Activated T-cell treated with anti-CD3 and anti-CD28 coated beads, Interleukin-2, amount 50 U/mL, for 24 hours (primary cell): ENCODE data around the gene CRTC3.
"Not testable (repeated sequence)": the region's sequence is repeated elsewhere in the genome, so short reads cannot be mapped to it uniquely, and the experiment has no call there.

Experiments
- DNase-seq: peaks from one replicate; pipeline ENCODE4 v3.0.0-alpha.2; 2020
- H3K27ac Mint-ChIP-seq: 2 replicates; pipeline ENCODE4 v1.8.0; 2020; ENCODE audit warnings: mild to moderate bottlenecking, mixed read lengths
- H3K27me3 Mint-ChIP-seq: 2 replicates; pipeline ENCODE4 v1.8.0; 2020; ENCODE audit warnings: mixed read lengths
- H3K36me3 Mint-ChIP-seq: 2 replicates; pipeline ENCODE4 v1.8.0; 2020; ENCODE audit warnings: low read depth, mixed read lengths
- H3K4me1 Mint-ChIP-seq: 2 replicates; pipeline ENCODE4 v1.8.0; 2020; ENCODE audit warnings: low read depth, mixed read lengths
- H3K4me3 Mint-ChIP-seq: 2 replicates; pipeline ENCODE4 v1.8.0; 2020; ENCODE audit warnings: mild to moderate bottlenecking, moderate library complexity, mixed read lengths
- H3K9me3 Mint-ChIP-seq: 2 replicates; pipeline ENCODE4 v1.8.0; 2020; ENCODE audit warnings: mixed read lengths

The CRTC3 gene

GRCh38 chr15:90681480-90681879 is 151.8 kb downstream of the CRTC3 start:
- peaks cover 52% of the 10 kb centered on the region for H3K4me1 Mint-ChIP-seq

GRCh38 chr15:90683371-90683770 is 153.6 kb downstream of the CRTC3 start:
- no peak for DNase-seq
- Mint-ChIP-seq H3K9me3 (no peaks in the 10 kb centered on the region), H3K36me3 (no peaks in the 10 kb centered on the region), H3K4me1 (peaks cover 55% of the 10 kb centered on the region), H3K4me3 (no peak overlapping the region), H3K27me3 (no peaks in the 10 kb centered on the region), H3K27ac (no peak overlapping the region)

More at GRCh38 chr15:90681480-90681879, 151.8 kb downstream of the CRTC3 start:
- Mint-ChIP-seq H3K36me3 (no peaks in the 10 kb centered on the region), H3K27ac (no peak overlapping the region), H3K4me3 (no peak overlapping the region), H3K27me3 (no peaks in the 10 kb centered on the region), H3K9me3 (no peaks in the 10 kb centered on the region)
- DNase-seq, result no peak

DNA sequence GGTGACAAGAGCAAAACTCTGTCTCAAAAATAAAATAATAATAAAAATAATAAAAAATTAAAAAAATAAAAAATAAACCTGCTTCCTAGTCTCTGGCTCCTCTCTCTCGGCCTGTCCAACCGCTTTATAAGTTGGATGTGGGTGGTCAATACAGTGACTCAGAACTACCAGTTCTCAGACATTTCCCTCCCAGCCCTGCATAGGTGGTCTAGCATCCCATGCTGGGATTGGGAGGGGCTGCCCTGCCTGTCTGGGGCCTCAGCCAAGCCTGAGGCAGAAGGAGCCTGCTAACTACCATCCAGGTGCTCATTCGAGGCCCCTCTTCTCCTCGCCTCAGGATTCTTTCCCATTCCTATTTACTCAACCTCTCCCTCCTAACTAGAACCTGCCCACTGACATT is 154.2 kb downstream of the CRTC3 start:
- Mint-ChIP-seq H3K9me3 (no peaks in the 10 kb centered on the region), H3K36me3 (no peaks in the 10 kb centered on the region)

GRCh38 chr15:90684281-90684680 is 154.6 kb downstream of the CRTC3 start:
- Mint-ChIP-seq H3K9me3 (no peaks in the 10 kb centered on the region), H3K4me1 (peaks cover 48% of the 10 kb centered on the region), H3K27ac (no peak overlapping the region), H3K36me3 (no peaks in the 10 kb centered on the region), H3K4me3 (no peak overlapping the region), H3K27me3 (no peaks in the 10 kb centered on the region)
- DNase-seq, result no peak

More for the DNA sequence above, 154.2 kb downstream of the CRTC3 start:
- peak overlapping the region; percentile 64 for H3K27ac Mint-ChIP-seq
- DNase-seq, result no peak
- H3K27me3 Mint-ChIP-seq, result no peaks in the 10 kb centered on the region
- peaks cover 52% of the 10 kb centered on the region for H3K4me1 Mint-ChIP-seq
- no peak overlapping the region for H3K4me3 Mint-ChIP-seq

DNA sequence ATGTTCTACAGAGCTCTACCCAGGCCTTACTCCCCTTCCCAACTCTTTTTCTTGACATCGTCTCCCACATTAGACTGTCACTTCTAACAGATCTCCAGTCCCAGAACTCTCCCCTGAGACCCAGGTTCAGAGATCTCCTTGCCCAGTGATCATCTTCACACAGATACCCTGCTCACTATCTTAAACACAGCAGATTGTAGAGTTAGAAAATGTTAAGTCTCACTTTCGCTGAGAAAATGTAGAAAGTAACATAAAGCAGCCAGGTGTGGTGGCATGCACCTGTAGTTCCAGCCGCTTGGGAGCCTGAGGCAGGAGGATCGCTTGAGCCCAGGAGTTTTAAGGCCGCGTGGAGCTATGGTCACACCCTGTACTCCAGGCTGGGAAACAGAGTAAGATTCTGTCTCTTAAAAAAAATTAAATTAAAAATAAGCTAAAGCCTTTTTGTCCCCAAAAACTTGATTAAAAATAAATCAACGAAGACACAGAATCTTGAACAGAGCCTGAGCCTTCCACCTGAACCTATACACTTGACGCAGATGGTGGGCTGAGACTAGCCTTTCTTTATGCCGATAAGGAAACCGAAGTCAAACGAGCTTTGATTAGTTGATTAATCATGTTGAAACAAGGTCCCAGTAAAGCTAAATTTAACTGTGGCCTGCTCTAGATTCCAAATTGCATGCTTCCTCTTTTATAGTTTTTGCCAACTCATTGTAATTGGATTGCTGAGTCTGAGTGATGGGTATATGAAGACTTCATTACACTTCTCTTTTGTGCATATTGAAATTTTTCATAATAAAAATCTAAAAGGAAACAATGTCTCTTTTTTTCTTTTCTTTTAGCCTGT is 156.1 kb downstream of the CRTC3 start:
- H3K27me3 Mint-ChIP-seq, result no peaks in the 10 kb centered on the region
- DNase-seq, result no peak
- no peaks in the 10 kb centered on the region for H3K9me3 Mint-ChIP-seq
- H3K27ac Mint-ChIP-seq, result peak overlapping the region; percentile 89
- peaks cover 35% of the 10 kb centered on the region for H3K4me1 Mint-ChIP-seq
- H3K4me3 Mint-ChIP-seq, result no peak overlapping the region
- H3K36me3 Mint-ChIP-seq, result no peaks in the 10 kb centered on the region

DNA sequence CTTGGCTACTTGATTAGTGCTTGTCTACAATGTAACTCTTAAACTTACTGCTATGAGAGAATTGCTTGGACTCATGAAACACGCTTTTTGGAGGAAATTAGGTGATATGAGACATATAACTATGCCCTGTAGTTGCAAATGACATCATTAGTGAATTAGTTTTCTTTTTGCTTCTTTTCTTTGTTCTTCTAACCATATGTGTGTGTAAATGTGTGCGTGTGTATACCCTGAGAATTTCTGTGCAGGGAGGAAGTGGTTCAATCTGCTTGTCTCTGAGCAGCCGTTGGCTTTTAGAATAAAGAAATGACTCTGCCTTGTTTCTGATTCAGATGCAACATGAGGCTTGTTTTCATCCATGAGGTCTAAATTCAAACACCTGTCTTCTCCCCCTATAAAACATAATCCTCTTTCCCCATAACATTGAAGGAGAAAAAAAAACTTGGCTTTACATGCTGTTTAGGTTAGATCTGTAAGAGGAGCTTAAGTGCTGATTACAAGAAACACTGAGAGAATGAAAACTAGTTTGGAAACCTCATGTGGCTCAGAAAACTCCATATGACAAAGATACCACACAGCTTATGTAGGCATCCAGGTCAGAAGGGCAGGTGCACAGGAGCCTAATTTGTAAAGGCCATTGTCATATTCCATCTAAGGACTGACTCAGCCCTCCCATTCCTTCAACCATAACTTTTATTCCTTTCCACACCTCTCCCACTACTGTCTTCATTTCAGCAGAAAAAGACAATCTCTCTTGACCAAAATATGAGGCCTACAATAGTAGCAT is 156.9 kb downstream of the CRTC3 start:
- Mint-ChIP-seq H3K27me3 (no peaks in the 10 kb centered on the region), H3K4me1 (peaks cover 32% of the 10 kb centered on the region), H3K4me3 (peak overlapping the region; percentile 11), H3K9me3 (no peaks in the 10 kb centered on the region), H3K27ac (peak overlapping the region; percentile 89), H3K36me3 (no peaks in the 10 kb centered on the region)
- DNase-seq, result no peak

GRCh38 chr15:90689326-90689961 is 159.7 kb downstream of the CRTC3 start:
- peaks cover 31% of the 10 kb centered on the region for H3K4me1 Mint-ChIP-seq
- H3K27ac Mint-ChIP-seq, H3K9me3 Mint-ChIP-seq, H3K36me3 Mint-ChIP-seq, H3K27me3 Mint-ChIP-seq, H3K4me3 Mint-ChIP-seq, DNase-seq: not testable (repeated sequence)

DNA sequence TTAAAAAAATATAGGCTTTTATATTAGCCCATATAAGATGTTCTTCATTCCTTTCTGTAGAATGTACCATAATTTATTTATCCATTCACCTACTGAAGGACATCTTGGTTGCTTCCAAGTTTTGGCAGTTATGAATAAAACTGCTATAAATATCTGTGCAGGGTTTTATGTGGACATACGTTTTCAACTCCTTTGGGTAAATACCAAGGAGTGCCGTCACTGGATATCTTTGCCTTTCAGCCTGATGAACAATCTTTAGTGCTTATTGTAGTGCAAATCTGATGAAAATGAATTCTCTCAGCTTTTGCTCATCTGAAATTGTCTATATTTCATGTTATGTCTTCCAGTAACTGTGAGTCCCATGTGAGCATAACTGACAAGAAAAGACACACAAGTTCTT is 160.9 kb downstream of the CRTC3 start:
- H3K9me3 Mint-ChIP-seq, result no peaks in the 10 kb centered on the region
- DNase-seq, result no peak

GRCh38 chr15:90691369-90691768 is 161.6 kb downstream of the CRTC3 start:
- Mint-ChIP-seq H3K4me1 (peaks cover 17% of the 10 kb centered on the region), H3K27ac (no peak overlapping the region)
- no peak for DNase-seq

More for the DNA sequence above, 160.9 kb downstream of the CRTC3 start:
- H3K27ac Mint-ChIP-seq, result no peak overlapping the region
- H3K4me3 Mint-ChIP-seq, result no peak overlapping the region
- peaks cover 24% of the 10 kb centered on the region for H3K4me1 Mint-ChIP-seq
- no peaks in the 10 kb centered on the region for H3K27me3 Mint-ChIP-seq
- no peaks in the 10 kb centered on the region for H3K36me3 Mint-ChIP-seq

GRCh38 chr15:90691982-90692773 is 162.5 kb downstream of the CRTC3 start:
- Mint-ChIP-seq H3K4me3 (no peak overlapping the region), H3K9me3 (no peaks in the 10 kb centered on the region), H3K27me3 (no peaks in the 10 kb centered on the region), H3K36me3 (no peaks in the 10 kb centered on the region), H3K4me1 (peaks cover 14% of the 10 kb centered on the region), H3K27ac (peak overlapping the region; percentile 19)
- no peak for DNase-seq

More at GRCh38 chr15:90691369-90691768, 161.6 kb downstream of the CRTC3 start:
- no peak overlapping the region for H3K4me3 Mint-ChIP-seq
- no peaks in the 10 kb centered on the region for H3K36me3 Mint-ChIP-seq
- no peaks in the 10 kb centered on the region for H3K27me3 Mint-ChIP-seq
- H3K9me3 Mint-ChIP-seq, result no peaks in the 10 kb centered on the region
